ENCODE results near the gene PCSK7. TPM values are rescaled to one million over a fixed set of nuclear protein-coding genes. Genes with fewer than 3 reads are reported as not detected.

PCSK7 gene
- total and polyA plus RNA-seq, 4 experiments from 2014 or later, result 33.3 to 325 (median 192) TPM

DNA sequence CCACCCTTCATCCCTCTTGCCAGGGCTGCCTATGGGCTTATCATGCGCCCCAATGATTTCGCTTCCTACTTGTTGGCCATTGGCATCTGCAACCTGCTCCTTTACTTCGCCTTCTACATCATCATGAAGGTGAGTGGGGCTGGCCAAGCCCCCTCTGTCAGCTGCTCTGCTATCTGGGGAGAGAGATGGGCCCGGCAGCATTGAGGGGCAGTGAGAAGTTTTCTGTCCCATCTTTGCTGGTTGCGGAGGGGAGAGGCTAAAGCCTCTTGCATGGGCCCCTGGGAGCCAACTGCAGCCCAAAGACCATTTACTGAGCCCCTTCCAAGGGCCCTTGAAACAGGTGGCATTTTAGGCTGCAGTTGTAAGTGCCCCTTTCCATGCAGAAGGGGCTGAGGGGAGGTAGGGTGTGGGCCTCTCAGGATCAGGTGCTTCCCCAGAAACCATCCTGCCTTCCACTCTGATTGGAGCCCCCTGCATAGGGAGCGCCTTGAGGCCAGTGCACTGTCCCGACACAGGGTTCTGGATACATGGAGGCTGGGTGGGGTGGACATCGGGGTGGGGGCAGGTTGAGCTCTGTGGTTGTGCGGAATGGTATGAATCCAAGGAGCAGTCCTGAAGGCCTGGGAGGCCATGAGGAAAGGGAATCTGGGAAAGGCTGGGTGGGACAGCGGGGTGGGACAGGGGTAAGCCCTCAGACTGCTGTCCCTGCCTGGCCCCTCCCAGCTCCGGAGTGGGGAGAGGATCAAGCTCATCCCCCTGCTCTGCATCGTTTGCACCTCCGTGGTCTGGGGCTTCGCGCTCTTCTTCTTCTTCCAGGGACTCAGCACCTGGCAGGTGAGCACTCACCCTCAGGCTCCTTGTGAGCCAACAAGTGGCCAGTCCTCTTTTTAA, 38.5 kb downstream of the PCSK7 start:
- H3K4me1 Mint-ChIP-seq, result peaks cover 0 to 20% (median 7%) of the 10 kb centered on the region in 4 donors
- Histone ChIP-seq H3K9me3 (ENCODE audit: control insufficient read depth in 1 of 2, low read length in 2 of 2) (no peaks in the 10 kb centered on the region), H3K36me3 (ENCODE audit: insufficient read depth, low read length) (peaks cover 8% of the 10 kb centered on the region), H3K27ac (ENCODE audit: low read depth, low read length) (no peak overlapping the region), H3K4me1 (ENCODE audit: insufficient read depth, low read length) (no peaks in the 10 kb centered on the region), H3K27me3 (ENCODE audit: insufficient read depth, low read length) (no peaks in the 10 kb centered on the region), H3K4me3 (ENCODE audit: low read length in 2 of 2) (no peak overlapping the region)
- intact Hi-C loops (cut with micrococcal nuclease), result no loop called here
- ChIA-PET POLR2A (ENCODE audit: partially characterized antibody) (interaction anchor here (0.9 to 3.2 kb wide), 2 partner anchors 14 to 49 kb away, joined by 3 to 17 read pairs; partner anchors contain the start of genes PAFAH1B2 and SIDT2), CTCF (ENCODE audit: partially characterized antibody) (no interaction called here)
- peaks cover 5 to 17% of the 10 kb centered on the region in 2 donors for H3K36me3 Mint-ChIP-seq
- peak overlapping the region; percentile 5 to 70 (median 46) for H3K27ac Mint-ChIP-seq
- no peak for DNase-seq
- no peaks in the 10 kb centered on the region for H3K9me3 Mint-ChIP-seq
- no peaks in the 10 kb centered on the region for H3K27me3 Mint-ChIP-seq
- no peak overlapping the region for H3K4me3 Mint-ChIP-seq

DNA sequence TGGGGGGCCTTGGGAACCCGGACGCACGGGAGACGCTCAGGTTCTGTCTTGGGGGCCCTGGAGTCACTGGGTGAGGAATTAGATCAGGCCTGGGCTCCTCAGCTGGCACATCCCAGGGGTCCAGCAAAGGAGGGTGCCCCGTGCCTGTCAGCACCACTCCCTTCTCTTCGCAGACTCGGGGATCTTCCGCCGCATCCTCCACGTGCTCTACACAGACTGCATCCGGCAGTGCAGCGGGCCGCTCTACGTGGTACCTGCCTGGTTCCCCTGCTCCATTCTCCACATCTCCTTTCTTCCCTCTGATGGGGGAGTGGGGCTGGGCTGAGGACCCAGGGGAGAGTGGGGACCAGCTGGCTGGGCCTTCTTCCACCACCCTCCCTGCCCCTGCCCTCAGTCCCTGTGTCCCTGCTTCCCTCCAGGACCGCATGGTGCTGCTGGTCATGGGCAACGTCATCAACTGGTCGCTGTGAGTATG, 39.4 kb downstream of the PCSK7 start:
- no peak overlapping the region for H3K4me3 Mint-ChIP-seq
- Histone ChIP-seq H3K36me3 (ENCODE audit: insufficient read depth, low read length) (peaks cover 8% of the 10 kb centered on the region), H3K9me3 (ENCODE audit: control insufficient read depth in 1 of 2, low read length in 2 of 2) (no peaks in the 10 kb centered on the region), H3K27me3 (ENCODE audit: insufficient read depth, low read length) (no peaks in the 10 kb centered on the region), H3K4me1 (ENCODE audit: insufficient read depth, low read length) (no peaks in the 10 kb centered on the region), H3K27ac (ENCODE audit: low read depth, low read length) (no peak overlapping the region), H3K4me3 (ENCODE audit: low read length in 2 of 2) (no peak overlapping the region)
- intact Hi-C loops (cut with micrococcal nuclease), result no loop called here
- ChIA-PET POLR2A (ENCODE audit: partially characterized antibody) (interaction anchor here (4.3 kb wide), 1 partner anchor 13 kb away, joined by 20 read pairs; the partner anchor contains the start of gene SIDT2), CTCF (ENCODE audit: partially characterized antibody) (no interaction called here)
- H3K4me1 Mint-ChIP-seq, result peaks cover 0 to 20% (median 7%) of the 10 kb centered on the region in 4 donors
- no peaks in the 10 kb centered on the region for H3K27me3 Mint-ChIP-seq
- peak overlapping the region in 2 of 7 donors; percentile 34 to 53 for H3K27ac Mint-ChIP-seq
- H3K36me3 Mint-ChIP-seq, result peaks cover 5 to 12% of the 10 kb centered on the region in 2 donors
- no peaks in the 10 kb centered on the region for H3K9me3 Mint-ChIP-seq
- DNase-seq, result no peak

DNA sequence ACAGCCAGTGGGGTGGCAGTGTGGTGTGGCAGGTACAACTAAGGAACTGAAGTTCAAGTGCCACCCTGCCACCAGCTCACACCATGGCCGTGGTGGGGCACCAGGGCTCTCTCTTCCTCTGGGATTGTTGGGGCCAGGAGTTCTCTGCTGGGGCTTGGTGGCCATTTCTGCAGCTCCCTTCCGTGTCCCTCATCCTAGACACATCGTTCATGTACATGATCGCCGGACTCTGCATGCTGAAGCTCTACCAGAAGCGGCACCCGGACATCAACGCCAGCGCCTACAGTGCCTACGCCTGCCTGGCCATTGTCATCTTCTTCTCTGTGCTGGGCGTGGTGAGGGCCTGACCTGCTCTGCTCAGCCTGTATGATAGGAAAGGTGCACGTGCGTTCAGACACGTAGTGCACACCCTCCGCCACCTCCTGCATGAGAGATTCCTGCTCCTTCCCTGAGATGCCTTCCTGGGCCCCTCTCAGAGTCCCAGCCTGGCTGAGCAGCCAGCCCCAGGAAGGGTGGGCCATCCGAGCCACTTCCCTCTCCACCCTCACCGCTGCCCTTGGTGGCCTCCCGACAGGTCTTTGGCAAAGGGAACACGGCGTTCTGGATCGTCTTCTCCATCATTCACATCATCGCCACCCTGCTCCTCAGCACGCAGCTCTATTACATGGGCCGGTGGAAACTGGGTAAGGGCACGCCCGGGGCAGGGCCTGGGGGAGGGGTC, 40.0 kb downstream of the PCSK7 start:
- Histone ChIP-seq H3K27ac (ENCODE audit: low read depth, low read length) (no peak overlapping the region), H3K4me3 (ENCODE audit: low read length in 2 of 2) (no peak overlapping the region), H3K9me3 (ENCODE audit: control insufficient read depth in 1 of 2, low read length in 2 of 2) (no peaks in the 10 kb centered on the region), H3K4me1 (ENCODE audit: insufficient read depth, low read length) (no peaks in the 10 kb centered on the region), H3K27me3 (ENCODE audit: insufficient read depth, low read length) (no peaks in the 10 kb centered on the region), H3K36me3 (ENCODE audit: insufficient read depth, low read length) (peaks cover 8% of the 10 kb centered on the region)
- H3K36me3 Mint-ChIP-seq, result peaks cover 5 to 10% of the 10 kb centered on the region in 2 donors
- CTCF ChIA-PET (ENCODE audit: partially characterized antibody), result interaction anchor here (1.6 kb wide), 1 partner anchor 11 kb away, joined by 4 read pairs; no protein-coding TSS in a partner anchor
- peaks cover 0 to 20% (median 7%) of the 10 kb centered on the region in 4 donors for H3K4me1 Mint-ChIP-seq
- intact Hi-C loops (cut with micrococcal nuclease), result no loop called here
- H3K27ac Mint-ChIP-seq, result peak overlapping the region in 3 of 7 donors; percentile 27 to 53 (median 43)
- POLR2A ChIA-PET (ENCODE audit: partially characterized antibody), result interaction anchor here (1.2 to 4.3 kb wide), 2 partner anchors 12 to 38 kb away, joined by 3 to 20 read pairs; partner anchors contain the start of gene SIDT2
- H3K4me3 Mint-ChIP-seq, result peak overlapping the region in 1 of 8 donors; percentile 41
- H3K27me3 Mint-ChIP-seq, result no peaks in the 10 kb centered on the region
- H3K9me3 Mint-ChIP-seq, result no peaks in the 10 kb centered on the region
- DNase-seq, result no peak

DNA sequence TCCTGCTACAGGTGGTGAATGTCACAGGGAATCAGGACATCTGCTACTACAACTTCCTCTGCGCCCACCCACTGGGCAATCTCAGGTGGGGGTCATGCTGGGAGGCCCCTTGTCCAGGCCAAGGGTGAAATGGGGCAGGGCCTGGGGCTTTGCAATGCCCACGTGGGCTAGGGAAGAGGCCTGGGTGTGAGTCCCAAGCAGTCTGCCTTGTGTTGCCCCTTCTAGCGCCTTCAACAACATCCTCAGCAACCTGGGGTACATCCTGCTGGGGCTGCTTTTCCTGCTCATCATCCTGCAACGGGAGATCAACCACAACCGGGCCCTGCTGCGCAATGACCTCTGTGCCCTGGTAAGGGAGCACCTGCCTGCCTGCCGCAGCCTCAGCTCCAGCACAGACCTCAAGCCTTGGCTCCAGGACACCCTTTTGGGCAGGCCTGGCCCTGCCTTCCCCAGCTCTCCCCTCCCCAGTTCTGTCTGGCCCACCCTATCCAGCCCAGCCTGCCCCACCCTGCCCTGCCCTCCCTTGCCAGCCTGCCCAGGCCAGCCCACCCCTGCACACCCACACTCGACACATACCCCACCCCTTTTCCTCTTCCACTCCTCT, 41.8 kb downstream of the PCSK7 start:
- peaks cover 8% of the 10 kb centered on the region for H3K36me3 ChIP-seq (ENCODE audit: insufficient read depth, low read length)
- peak overlapping the region in 2 of 7 donors; percentile 59 to 70 for H3K27ac Mint-ChIP-seq

DNA sequence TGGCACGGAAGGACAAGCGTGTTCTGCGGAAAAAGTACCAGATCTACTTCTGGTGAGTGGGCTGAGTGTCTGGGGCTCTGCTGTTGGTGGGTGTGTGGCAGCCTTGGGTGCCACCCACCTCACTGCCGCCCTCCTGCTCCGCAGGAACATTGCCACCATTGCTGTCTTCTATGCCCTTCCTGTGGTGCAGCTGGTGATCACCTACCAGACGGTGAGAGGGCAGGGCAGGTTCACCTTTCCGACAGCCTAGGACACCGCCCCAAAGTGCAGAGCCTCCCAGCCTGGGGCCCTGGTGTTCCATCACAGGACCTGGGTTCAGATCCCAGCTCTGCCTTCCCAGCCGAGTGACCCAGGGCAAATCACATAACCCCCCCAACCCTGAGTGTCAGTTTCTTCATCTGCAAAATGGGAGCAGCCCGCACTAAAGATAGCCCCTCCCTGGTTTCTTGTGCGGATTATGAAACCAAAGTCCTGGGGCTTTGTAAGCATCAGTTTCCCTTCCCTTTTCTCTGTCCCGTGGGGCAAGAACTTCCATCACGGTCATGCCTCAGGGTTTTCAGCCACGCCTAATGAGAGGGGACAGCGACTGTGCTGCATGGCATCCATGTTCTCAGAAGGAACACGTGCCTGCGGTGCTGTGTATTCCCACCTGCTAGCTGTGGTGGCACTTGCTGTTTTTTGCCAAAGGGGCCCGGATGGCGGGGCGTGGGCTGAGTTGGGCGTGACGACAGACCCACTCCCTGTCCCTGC, 42.5 kb downstream of the PCSK7 start:
- Histone ChIP-seq H3K4me3 (ENCODE audit: low read length in 2 of 2) (no peak overlapping the region), H3K27ac (ENCODE audit: low read depth, low read length) (no peak overlapping the region), H3K27me3 (ENCODE audit: insufficient read depth, low read length) (no peaks in the 10 kb centered on the region), H3K36me3 (ENCODE audit: insufficient read depth, low read length) (peaks cover 8% of the 10 kb centered on the region), H3K9me3 (ENCODE audit: control insufficient read depth in 1 of 2, low read length in 2 of 2) (no peaks in the 10 kb centered on the region), H3K4me1 (ENCODE audit: insufficient read depth, low read length) (no peaks in the 10 kb centered on the region)
- no peak for DNase-seq
- CTCF ChIA-PET (ENCODE audit: partially characterized antibody), result no interaction called here
- peaks cover 5 to 14% of the 10 kb centered on the region in 2 donors for H3K36me3 Mint-ChIP-seq
- intact Hi-C loops (cut with micrococcal nuclease), result no loop called here
- no peaks in the 10 kb centered on the region for H3K27me3 Mint-ChIP-seq
- no peak overlapping the region for H3K4me3 Mint-ChIP-seq
- POLR2A ChIA-PET (ENCODE audit: partially characterized antibody), result interaction anchor here (0.9 to 4.3 kb wide), 3 partner anchors 10 to 30 kb away, joined by 3 to 20 read pairs (median 3); partner anchors contain the start of gene SIDT2
- no peaks in the 10 kb centered on the region for H3K9me3 Mint-ChIP-seq
- peaks cover 0 to 15% (median 5%) of the 10 kb centered on the region in 4 donors for H3K4me1 Mint-ChIP-seq
- no peak overlapping the region for H3K27ac Mint-ChIP-seq

More for the DNA sequence above, 41.8 kb downstream of the PCSK7 start:
- intact Hi-C loops (cut with micrococcal nuclease), result no loop called here
- Histone ChIP-seq H3K27me3 (ENCODE audit: insufficient read depth, low read length) (no peaks in the 10 kb centered on the region), H3K27ac (ENCODE audit: low read depth, low read length) (no peak overlapping the region), H3K9me3 (ENCODE audit: control insufficient read depth in 1 of 2, low read length in 2 of 2) (no peaks in the 10 kb centered on the region), H3K4me1 (ENCODE audit: insufficient read depth, low read length) (no peaks in the 10 kb centered on the region), H3K4me3 (ENCODE audit: low read length in 2 of 2) (no peak overlapping the region)
- peaks cover 0 to 17% (median 5%) of the 10 kb centered on the region in 4 donors for H3K4me1 Mint-ChIP-seq
- no peaks in the 10 kb centered on the region for H3K9me3 Mint-ChIP-seq
- H3K4me3 Mint-ChIP-seq, result no peak overlapping the region
- ChIA-PET POLR2A (ENCODE audit: partially characterized antibody) (interaction anchor here (0.9 to 4.3 kb wide), 2 partner anchors 11 to 15 kb away, joined by 3 to 20 read pairs; partner anchors contain the start of gene SIDT2), CTCF (ENCODE audit: partially characterized antibody) (interaction anchor here (1.6 kb wide), 1 partner anchor 9 kb away, joined by 4 read pairs; no protein-coding TSS in a partner anchor)
- no peaks in the 10 kb centered on the region for H3K27me3 Mint-ChIP-seq
- no peak for DNase-seq
- H3K36me3 Mint-ChIP-seq, result peaks cover 5 to 13% of the 10 kb centered on the region in 2 donors

DNA sequence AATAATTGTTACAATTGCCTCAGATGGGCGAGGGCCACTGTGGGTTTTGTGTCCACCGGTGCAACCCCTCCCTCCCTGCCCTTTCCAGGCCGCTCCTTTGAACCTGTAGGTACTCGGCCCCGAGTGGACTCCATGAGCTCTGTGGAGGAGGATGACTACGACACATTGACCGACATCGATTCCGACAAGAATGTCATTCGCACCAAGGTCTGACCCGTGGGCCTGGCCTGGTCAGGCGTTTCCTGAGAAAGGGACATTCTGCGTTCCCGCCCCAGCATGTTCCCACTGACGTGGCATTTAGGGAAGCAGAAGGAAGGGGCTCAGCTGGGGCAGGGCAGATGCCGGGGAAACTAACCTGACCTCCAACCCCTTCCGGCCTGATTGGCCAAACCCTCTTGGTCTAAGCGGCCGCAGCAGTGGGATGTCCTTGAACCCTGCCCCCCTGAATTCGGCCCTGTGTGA, 43.2 kb downstream of the PCSK7 start:
- no peak overlapping the region for H3K27ac ChIP-seq (ENCODE audit: low read depth, low read length)
- no peaks in the 10 kb centered on the region for H3K9me3 ChIP-seq (ENCODE audit: control insufficient read depth in 1 of 2, low read length in 2 of 2)
- no peaks in the 10 kb centered on the region for H3K4me1 ChIP-seq (ENCODE audit: insufficient read depth, low read length)
- peaks cover 3 to 13% (median 5%) of the 10 kb centered on the region in 4 donors for H3K4me1 Mint-ChIP-seq
- H3K4me3 ChIP-seq (ENCODE audit: low read length in 2 of 2), result no peak overlapping the region
- intact Hi-C loops (cut with micrococcal nuclease), result no loop called here
- no peak overlapping the region for H3K27ac Mint-ChIP-seq
- POLR2A ChIA-PET (ENCODE audit: partially characterized antibody), result interaction anchor here (0.9 to 4.3 kb wide), 2 partner anchors 9 to 31 kb away, joined by 3 to 20 read pairs; partner anchors contain the start of gene SIDT2
- CTCF ChIA-PET (ENCODE audit: partially characterized antibody), result no interaction called here
- peaks cover 12 to 18% of the 10 kb centered on the region in 2 donors for H3K36me3 Mint-ChIP-seq
- peaks cover 8% of the 10 kb centered on the region for H3K36me3 ChIP-seq (ENCODE audit: insufficient read depth, low read length)
- no peak overlapping the region for H3K4me3 Mint-ChIP-seq
- no peaks in the 10 kb centered on the region for H3K27me3 Mint-ChIP-seq
- H3K27me3 ChIP-seq (ENCODE audit: insufficient read depth, low read length), result no peaks in the 10 kb centered on the region
- DNase-seq, result no peak
- no peaks in the 10 kb centered on the region for H3K9me3 Mint-ChIP-seq

All from CD4-positive, alpha-beta memory T cell (primary cell).